Activated CD4-positive, alpha-beta T cell treated with anti-CD3 and anti-CD28 coated beads for 48 hours (primary cell): ENCODE results near the gene DERL3.
A peak's percentile ranks its signal among the peaks of the same experiment; 100 is the strongest.

Experiments used
- DNase-seq: peaks from one replicate; pipeline ENCODE4 v3.0.0-alpha.2; 2020

The DERL3 gene

DNA sequence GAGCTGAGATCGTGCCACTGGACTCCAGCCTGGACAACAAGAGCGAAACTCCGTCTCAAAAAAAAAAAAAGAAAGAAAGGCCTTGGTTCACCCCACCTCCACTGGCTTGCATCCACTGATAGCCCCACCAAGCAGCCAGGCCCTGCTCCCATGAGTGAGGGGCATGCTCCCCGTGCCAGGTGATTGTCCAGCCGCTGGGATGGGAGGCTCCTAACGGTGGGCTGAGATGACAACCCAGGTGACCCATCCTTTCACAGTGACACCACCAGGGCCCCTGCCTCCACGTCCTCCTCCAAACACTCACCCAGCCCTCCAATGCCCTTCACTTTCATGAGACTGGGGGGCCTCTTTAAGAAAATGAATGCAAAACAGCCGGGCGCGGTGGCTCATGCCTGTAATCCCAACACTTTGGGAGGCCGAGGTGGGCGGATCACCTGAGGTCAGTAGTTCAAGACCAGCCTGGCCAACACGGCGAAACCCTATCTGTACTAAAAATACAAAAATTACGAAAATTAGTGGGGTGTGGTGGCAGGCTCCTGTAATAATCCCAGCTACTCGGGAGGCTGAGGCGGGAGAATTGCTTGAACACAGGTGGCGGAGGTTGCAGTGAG lies 8.6 kb upstream of the DERL3 start:
- DNase-seq = no peak

DNA sequence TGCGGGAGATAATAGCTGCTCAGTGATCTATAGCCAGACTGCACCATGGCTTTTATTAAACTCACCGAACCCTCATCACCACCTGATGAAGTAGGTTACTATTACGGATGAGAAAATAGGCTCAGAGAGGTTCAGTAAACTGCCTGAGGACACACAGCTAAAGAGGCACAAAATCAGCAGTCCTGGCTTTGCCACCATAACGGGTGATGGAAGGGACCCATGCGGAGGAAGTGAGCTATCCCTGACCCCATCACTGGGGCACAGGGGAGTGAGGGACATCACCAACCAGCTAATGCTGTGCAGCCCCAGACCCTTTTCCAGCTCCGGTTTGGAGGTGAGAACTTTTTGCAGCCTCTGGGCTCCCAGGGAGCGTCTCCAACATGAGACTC lies 7.3 kb upstream of the DERL3 start:
- DNase-seq = no peak

DNA sequence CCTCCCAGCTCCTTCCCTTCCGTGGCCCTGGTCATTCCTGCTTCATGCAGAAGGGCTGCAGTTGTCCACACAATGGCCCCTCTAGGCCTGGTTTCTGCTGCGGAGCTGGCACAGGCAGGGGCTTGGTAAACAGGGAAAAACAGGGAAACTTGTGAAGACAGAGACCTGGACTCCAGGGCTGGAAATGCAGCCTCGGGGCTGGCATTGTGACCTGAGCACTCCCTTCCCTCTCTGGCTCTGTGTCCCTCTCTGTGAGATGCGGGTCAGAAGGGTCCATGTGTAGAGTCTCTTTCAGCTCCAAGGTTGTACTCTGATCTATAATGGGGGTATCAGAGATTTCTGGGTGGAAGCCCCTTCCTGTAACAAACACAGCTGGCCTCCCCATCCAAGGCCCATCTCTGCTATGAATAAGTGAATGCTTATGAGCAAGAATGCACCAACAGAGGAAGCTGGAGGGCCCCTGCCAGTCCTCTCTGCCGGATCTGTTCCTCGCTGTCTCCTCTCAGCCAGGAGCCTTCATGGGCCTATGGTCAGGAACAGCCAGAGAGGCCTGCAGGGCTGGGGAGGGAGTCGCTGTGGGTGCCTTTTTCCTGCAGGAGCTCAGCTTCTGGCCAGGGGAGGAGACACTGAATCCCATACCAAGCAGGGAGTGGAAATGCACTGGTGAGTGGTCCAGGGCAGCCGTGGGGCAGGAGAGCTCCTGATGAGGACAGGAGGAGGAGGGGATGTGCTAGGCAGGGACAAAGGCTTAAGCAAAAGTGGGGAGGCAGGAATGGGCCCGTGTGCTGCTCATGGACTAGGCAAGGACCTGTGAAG lies 6.7 kb upstream of the DERL3 start:
- DNase-seq = no peak

DNA sequence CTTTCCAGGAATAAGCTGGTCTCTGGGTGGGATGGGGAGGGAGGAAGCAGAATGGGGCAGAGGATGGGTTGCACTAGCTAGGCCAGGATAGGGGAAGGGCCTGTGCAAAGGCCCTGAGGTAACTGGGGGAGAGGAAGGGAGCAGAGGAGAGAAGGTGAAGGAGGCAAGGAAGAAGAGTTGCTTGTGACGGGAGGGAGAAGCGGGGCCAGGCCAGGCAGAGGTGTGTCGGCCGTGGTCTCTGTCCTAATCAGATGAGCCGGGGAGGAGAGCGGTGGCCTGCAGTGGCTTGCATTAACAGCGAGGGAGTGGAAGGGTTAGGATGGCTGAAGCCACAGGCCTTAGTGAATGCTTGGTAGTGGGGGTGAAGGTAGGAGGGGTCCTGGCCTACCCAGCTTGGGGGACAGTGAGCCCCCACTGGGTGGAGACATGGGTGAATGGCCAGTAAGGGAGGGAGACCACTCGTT lies 6.0 kb upstream of the DERL3 start:
- no peak for DNase-seq

DNA sequence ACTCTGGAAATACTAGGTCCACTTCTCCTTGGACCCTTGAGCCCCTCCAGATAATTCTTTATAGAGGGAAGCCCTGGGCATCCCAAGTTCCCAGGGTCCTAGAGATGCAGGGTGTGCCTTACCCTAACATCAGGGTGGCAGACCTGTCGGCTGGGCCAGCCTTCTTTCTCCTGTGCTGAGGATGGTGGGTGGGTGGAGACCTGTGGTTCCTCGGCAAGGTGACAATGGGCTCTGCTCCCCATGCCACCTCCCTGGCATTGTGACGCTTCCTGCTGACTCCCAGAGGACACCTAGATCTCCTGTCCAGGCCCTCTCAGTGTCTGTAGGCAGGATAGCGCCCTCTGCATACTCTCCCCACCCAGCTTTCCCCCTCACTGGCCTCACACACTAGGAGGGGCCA lies 3.8 kb upstream of the DERL3 start:
- DNase-seq = no peak

DNA sequence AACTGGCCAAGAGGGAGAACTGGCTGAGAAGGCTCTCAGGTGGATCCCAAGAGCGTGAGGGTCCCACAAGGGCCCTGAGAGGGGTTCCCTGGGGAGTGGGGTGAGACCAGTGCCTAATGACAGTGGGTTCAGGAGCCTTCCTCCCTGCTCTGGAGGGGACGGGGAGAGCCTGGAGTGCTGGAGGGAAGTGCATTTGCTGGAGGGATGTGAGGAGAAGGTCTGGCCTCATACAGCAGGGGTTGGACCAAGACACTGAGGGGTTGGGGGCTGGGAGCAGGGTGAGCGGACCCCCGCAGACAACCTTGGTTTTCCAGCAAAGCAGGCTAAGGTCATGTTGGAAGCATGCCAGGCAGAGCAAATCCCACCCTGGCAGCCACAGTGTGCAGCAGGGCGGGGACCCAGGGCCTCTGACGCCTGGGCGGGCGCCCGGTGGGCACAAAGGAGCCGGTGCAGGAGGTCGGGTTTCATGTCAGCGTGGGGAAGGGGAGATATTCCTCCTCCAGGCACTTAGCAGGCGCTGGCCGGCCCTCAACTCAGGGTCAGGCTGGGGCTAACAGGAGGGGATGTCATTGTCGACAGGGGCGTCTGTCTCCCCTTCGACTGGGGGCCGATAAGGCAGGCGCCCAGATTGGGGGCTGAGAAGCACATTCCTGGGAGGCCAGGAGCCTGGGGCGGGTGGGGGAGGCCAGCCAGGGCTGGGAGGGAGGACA lies 3.1 kb upstream of the DERL3 start:
- no peak for DNase-seq

DNA sequence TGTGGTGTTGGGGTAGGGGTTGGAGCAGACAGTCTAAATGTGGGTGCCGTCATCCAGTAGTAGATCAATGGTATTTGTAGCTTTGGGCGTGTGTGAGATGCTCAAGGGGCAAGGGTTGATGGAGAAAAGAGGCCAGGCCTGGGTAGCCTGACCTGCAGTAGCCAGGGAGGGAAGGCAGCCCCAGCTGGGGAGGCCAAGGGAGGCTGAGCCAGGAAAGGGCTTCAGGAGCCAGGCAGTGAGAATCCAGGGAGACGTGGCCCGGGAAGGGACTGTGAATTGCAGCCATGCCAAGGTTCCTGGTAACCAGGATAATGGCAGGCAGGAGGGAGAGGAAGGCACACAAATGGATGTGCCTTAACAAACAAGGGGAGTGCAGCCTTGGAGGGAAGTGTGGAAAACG lies 2.5 kb upstream of the DERL3 start:
- DNase-seq = no peak

DNA sequence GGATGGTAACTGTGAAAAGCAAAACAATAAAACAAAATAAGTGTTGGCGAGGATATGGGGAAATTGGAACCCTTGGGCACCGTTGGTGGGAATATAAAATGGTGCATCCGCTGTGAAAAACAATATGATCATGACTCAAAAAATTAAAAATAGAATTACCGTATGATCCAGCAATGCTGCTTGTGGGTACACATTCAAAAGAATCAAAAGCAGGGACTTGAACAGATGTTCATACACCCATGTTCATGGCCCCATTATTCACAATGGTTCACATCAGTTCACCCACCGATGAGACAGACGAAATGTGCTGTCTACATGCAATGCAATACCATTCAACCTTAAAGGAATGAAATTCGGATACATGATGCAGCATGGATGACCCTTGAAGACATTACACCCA lies 1.2 kb upstream of the DERL3 start:
- no peak for DNase-seq

DNA sequence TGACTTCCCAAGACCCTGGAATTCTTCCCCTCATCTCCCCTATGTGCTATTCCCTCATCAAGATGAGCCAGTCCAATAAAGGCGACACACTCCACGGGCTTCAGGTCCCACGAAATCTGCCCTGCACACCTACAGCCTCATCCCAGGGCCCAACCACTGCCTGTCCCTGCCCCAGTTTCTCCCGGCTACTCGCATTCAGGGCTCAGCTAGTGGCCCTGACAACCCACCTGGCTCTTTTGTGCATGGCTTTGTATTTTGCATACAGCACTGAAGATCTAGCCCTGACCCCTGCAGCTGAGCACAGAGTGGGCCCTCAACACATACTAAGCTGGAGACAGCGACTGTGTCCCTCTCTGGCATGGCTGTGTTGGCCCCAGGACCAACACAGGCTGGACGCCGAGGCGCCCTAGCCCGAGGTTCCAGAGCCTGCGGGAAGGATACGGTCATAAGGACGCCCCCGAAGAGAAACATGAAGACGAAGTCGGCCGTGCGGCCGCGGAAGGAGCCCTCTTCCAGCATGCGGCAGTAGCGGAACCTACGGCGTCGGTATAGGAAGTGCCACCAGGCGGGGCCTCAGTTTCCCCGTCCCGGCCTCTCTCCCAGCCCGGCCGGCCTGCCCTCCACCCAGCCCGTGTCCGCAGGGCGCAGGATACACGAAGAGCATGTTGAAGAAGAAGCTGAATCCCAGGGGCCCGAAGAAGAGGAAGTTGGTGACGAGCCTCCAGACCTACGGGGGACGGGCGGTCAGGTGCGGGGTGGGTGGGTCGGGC lies 710 bp downstream of the DERL3 start:
- DNase-seq = peak; percentile 16

DNA sequence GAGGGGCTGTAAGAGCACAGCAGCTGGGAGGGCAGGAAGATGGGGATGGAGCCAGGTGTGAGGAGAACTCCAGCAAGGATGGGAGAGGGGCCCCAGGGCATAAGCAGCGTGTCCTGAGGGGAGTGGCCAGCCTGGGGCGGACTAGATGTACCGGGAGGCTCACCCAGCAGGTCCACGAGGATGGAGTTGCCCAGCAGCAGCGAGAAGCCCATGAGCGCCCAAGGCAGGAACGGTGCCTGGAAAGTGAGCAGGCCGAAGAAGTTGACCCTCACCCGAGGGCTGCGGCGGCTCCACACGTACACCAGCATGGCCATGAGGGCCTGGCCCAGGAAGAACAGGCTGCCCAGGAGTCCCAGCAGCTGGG lies 1.3 kb downstream of the DERL3 start:
- DNase-seq = no peak

DNA sequence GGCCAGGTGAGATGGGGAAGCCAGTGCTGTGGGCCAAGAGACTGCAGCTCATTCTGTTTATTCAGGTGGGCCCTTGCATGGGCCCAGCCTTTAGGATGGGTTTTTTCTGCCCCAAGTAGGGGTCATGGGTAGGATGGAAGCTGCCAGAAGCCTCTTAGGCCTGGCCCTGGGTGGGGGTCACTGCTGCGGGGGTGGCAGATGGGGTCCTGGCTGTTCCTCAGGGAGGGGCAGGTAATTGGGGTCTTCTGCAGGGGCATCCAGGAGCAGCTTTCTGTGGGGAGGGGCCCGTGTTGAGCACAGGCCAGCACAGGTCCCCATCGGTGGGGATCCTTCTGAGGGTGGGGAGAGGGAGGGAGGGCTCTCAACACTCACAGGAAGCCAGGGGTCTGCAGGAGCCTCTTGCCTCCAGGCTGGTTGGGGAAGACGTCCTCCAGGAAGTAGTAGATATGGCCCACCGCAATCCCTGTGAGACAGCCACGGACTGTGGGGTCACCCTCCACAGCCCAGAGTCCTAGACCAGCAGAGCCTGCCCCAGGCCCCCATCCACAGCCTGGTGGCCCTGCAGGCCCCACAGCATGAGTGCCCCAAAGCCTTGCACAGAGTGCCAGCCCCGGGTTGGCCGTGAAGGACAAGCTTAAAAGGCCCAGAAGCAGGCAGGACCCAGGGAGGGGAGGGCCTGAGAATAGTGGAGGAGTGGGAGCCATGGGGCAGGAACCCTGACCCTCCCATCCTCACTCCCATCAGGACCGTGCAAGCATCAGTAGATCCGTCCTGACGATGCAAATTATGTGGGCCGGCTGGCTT lies 1.9 kb downstream of the DERL3 start:
- DNase-seq = no peak

DNA sequence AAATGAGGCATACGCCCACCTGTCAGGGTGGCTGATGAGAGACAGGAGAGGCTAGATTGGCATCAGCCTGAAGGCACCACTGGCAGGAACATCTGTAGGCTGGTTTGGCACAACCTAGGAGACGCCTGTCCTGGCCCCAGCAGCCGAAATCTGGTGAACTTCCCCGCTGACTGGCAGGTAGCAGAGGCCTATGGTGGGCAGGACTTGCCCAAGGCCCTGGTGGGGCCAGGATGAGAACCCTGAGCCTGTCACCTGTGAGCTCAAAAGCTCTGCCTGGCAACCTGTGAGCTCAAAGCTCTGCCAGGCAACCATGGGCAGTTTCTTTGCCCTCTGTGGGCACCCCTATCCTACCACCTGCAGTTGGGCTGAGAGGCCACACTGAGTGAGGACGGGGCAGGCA lies 2.5 kb downstream of the DERL3 start:
- no peak for DNase-seq

DNA sequence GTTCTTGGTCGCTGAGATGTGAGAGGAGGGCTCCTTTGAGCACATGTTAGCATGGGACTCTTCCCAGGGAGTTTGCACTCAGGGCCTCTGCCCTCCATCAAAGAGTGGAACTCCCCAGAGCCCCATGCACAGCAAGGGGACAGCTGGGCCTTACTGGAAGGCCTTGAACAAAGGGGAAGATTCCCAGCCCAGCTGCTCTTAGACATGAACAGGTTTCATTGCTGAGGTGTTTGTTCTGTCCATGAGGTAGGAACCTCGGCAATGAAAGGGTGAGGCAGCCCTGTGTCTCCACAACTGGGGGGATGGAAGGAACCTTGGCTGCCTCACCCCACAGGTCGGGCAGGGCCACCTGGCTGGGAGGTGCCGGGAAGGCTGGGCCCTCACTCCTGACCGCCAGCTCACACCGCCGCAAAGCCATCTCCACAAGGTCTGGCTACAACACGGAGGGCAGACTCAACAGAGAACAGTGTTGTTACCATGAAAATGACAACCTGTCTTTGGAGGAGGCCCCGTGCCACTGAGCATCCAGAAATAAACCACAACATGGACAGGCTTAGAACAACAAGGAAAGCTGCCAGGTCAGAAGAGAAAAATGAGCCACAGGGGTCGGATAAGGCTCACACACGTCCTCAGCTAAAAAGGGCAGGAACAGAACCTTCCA lies 3.2 kb downstream of the DERL3 start:
- no peak for DNase-seq

DNA sequence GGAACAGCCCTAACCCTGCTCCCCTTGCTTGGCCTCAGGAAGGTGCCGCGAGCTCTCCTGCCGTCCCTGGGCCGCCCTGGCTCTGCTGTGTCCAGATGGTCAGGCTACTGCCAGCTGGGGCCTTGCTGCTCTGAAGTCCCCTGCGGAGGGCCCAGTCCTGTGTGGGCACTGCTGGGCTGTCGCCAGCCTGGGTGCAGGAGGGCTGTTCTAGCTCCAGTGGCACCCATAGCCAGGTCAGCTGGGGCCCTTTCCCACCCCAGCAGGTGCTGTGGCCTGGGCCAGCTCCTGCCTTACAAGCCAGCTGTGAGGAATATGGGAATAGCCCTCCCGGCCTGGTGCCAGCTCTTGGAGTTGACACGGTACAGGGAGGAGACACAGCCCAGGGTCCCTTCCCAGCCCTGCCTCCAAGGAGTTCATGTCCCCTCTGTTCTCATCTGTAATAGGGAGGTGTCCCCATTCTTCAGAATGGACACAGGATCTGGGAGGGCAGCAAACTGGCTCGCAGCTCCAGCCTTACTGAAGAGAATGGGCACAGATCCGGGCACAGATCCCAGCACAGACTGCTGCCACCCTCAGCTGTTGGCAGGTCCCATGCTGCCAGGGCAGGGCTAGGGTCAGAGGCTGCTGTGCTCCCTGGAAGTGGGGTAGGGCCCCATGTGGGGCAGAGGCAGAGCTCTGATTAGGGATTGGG lies 3.9 kb downstream of the DERL3 start:
- DNase-seq = no peak

DNA sequence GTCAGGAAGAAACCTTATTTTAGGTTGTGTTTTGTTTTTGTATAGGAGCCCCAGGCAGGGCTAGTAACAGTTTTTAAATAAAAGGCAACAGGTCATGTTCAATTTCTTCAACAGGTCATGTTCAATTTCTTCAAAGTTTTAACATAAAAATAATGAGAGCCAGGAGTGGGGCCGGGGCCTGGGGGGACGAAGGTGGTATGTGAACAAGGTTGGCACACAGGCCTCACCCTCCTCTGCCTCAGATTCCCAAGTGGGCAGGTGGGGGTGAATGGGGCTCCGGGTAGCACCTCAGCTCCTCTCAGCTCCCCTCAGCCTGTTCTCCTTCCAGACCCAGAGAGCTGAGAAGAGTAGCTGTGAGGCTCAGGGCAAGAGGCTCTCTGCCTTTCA lies 4.4 kb downstream of the DERL3 start:
- no peak for DNase-seq

DNA sequence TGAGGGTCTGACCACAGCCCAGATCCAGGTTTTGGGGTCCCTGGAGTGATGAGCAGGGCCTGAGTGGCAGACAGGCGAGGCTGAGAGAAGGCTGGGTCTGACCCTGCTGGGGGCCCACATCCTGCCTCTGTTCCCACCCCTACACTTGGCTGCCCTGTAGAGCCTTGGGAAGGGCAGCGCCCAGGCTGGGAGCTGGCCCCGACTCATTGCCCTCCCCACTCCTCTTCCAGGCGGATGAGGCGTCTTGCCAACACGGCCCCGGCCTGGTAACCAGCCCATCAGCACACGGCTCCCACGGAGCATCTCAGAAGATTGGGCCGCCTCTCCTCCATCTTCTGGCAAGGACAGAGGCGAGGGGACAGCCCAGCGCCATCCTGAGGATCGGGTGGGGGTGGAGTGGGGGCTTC lies 4.9 kb downstream of the DERL3 start:
- DNase-seq = no peak

DNA sequence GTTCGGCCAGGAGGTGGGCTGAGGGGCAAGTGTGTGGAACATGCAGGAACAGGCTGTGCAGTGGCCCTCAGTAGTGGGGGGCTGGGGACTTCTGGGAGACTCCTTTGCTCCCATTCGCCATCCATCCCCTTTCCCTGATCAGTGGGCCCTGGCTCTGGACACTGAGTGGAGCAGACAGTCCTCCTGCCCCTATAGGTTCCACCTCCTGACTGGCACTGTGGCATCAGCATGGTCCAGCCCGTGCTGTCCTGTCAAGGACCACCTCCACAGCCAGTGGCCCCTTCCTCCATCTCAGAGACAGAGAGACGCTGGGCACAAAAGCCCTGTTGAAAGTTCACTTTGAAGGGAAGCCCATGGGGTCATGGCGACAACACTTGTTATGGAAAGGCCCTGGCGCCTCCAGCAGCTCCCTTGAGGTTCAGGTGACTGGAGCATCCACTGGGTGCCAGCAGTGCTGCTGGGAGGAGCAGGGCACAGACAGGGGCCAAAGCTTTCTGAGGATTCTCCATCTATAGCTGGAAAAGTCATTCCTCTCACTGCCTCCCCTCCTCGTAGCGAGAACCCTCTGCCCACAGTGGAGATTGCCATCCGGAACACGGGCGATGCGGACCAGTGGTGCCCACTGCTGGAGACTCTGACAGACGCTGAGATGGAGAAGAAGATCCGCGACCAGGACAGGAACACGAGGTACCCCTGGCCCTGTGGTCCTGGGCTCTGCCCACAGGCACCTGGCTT lies 5.6 kb downstream of the DERL3 start:
- no peak for DNase-seq

DNA sequence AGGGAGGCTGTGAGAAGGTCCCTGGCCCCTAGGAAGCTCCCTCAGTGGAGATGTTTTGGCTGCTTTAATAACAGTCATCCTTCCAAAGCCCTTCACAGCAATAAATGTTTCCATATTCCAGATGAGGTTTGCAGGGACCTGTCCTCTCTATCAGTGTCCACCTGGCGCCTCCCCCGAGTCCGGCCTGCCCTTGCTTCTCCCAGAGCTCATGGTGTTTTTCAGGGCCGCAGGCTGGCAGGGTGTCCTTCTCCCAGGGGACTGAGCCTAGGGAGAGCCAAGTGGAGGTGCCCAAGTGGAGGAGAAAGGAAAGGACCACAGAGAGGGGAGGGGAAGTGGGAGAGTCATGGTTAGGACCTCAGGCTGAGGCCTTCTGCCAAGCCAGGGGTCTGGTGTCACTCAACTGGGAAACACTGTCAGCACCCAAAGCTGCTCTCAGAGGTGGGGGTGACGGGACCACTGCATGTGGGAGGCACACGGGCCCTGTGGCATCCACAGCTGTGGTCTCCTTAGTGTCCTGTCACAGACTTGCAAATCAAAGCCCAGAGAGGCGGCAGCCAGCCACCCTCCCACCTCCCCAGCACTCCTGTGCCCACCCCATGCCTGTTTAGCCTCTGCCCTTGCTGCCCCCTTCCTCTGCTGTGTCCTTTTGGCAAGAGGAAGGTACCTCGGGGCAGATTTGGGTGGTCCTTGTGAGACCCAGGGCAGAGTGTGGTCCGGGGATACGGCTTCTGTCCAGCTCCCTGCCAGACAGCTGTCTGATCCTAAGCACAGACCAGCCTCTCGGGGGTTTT lies 6.4 kb downstream of the DERL3 start:
- no peak for DNase-seq

DNA sequence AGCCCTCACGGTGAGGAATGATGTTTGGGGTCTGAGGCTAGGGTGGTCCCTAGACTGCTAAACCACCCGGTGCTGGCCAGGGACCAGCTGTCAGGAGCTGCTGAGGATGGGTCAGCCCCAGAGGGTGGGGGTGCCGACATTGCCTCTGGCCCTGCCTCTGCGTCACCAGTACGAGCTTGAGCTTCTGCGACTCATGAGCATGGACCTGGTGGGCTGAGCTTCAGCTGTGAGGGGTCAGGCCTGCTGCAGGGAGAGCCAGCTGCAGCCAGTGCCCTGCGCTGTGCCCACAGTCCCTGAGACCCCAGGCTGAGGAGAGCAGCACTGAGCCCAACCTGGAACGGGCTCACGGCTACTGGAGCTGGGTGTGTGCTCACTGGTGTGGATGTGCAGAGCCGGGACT lies 7.0 kb downstream of the DERL3 start:
- DNase-seq = no peak

DNA sequence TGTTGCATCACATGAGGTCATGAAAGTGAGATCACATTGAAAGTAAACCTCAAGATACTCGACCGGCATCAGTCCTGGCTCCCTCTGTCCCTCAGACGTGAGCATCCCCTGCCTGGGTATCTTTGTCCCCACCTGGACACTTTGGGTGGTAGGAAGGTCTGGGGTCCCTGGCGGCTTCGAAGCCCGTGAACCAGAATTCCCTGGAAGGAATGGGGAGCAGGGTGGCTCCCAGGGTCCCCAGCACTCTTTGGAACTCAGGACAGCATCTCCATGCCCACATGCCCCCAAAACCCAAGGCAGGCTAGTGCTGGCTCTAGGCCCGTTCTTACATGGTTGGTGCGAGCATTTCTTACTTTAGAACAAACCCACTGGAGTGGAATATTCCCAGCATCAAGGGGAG lies 7.5 kb downstream of the DERL3 start:
- no peak for DNase-seq
